H9 (cell line): Measurements from ENCODE around the gene GSE1. TPM values are rescaled to one million over a fixed set of nuclear protein-coding genes. Genes with fewer than 3 reads are reported as not detected.

Source experiments
- DNase-seq: peaks from one replicate; pipeline ENCODE4 v3.0.0-alpha.2; 2017
- H2AFZ ChIP-seq: one replicate; pipeline ENCODE4 v1.6.1; 2013; ENCODE audit warnings: mild to moderate bottlenecking, low read length, control low read depth, moderate library complexity
- H2AK5ac ChIP-seq: 2 replicates; pipeline ENCODE4 v1.6.1; 2013; ENCODE audit warnings: low read length, control low read depth, mixed read lengths; ENCODE audit not compliant: insufficient read length
- H2BK120ac ChIP-seq: one replicate; pipeline ENCODE4 v1.6.1; 2013; ENCODE audit warnings: low read depth, mild to moderate bottlenecking, low read length, control low read depth, inconsistent platforms; ENCODE audit not compliant: poor library complexity, severe bottlenecking
- H2BK12ac ChIP-seq: 2 replicates; pipeline ENCODE4 v1.6.1; 2013; ENCODE audit warnings: low read length, control low read depth, mixed read lengths, low read depth; ENCODE audit not compliant: insufficient read length
- H2BK15ac ChIP-seq: 2 replicates; pipeline ENCODE4 v1.6.1; 2013; ENCODE audit warnings: low read depth, low read length, control low read depth
- H2BK20ac ChIP-seq: one replicate; pipeline ENCODE4 v1.6.1; 2013; ENCODE audit warnings: low read depth, mild to moderate bottlenecking, low read length, control low read depth, inconsistent platforms; ENCODE audit not compliant: poor library complexity, severe bottlenecking
- H2BK5ac ChIP-seq: 2 replicates; pipeline ENCODE4 v1.6.1; 2013; ENCODE audit warnings: low read length, control low read depth, mixed read lengths; ENCODE audit not compliant: insufficient read length
- H3K14ac ChIP-seq: 2 replicates; pipeline ENCODE4 v1.6.1; 2013; ENCODE audit warnings: low read length, control low read depth; ENCODE audit not compliant: insufficient read depth
- H3K18ac ChIP-seq: 2 replicates; pipeline ENCODE4 v1.6.1; 2013; ENCODE audit warnings: low read depth, mild to moderate bottlenecking, mixed read lengths, low read length, control low read depth; ENCODE audit not compliant: insufficient read length
- H3K23ac ChIP-seq: 2 replicates; pipeline ENCODE4 v1.6.1; 2013; ENCODE audit warnings: low read length, control low read depth, mixed read lengths, low read depth; ENCODE audit not compliant: insufficient read length
- H3K23me2 ChIP-seq: 2 replicates; pipeline ENCODE4 v1.6.1; 2013; ENCODE audit warnings: low read depth, mild to moderate bottlenecking, mixed read lengths, low read length, control low read depth; ENCODE audit not compliant: insufficient read length, poor library complexity, severe bottlenecking
- H3K27ac ChIP-seq: 2 replicates; pipeline ENCODE4 v1.5.1; 2013; ENCODE audit warnings: low read length, control low read depth, mixed read lengths, low read depth; ENCODE audit not compliant: insufficient read length
- H3K27me3 ChIP-seq: 2 replicates; pipeline ENCODE4 v1.6.1; 2013; ENCODE audit warnings: low read length, control low read depth, inconsistent platforms; ENCODE audit not compliant: insufficient read depth
- H3K4ac ChIP-seq: 2 replicates; pipeline ENCODE4 v1.6.1; 2013; ENCODE audit warnings: low read depth, mild to moderate bottlenecking, control low read depth, inconsistent platforms, low read length, moderate library complexity
- H3K4me1 ChIP-seq: 2 replicates; pipeline ENCODE4 v1.6.1; 2013; ENCODE audit warnings: low read length, control low read depth, inconsistent platforms; ENCODE audit not compliant: insufficient read depth
- H3K4me2 ChIP-seq: 2 replicates; pipeline ENCODE4 v1.6.1; 2013; ENCODE audit warnings: low read length, control low read depth, mixed read lengths; ENCODE audit not compliant: insufficient read length, insufficient read depth
- H3K56ac ChIP-seq: 2 replicates; pipeline ENCODE4 v1.6.1; 2013; ENCODE audit warnings: low read depth, mild to moderate bottlenecking, mixed read lengths, low read length, control low read depth; ENCODE audit not compliant: insufficient read length
- H3K79me1 ChIP-seq: 2 replicates; pipeline ENCODE4 v1.6.1; 2013; ENCODE audit warnings: low read depth, mild to moderate bottlenecking, moderate library complexity, low read length, control low read depth, inconsistent platforms; ENCODE audit not compliant: insufficient read depth, poor library complexity, severe bottlenecking
- H3K79me2 ChIP-seq: 2 replicates; pipeline ENCODE4 v1.6.1; 2013; ENCODE audit warnings: low read length, control low read depth, inconsistent platforms; ENCODE audit not compliant: insufficient read depth
- H3K9ac ChIP-seq: 2 replicates; pipeline ENCODE4 v1.6.1; 2013; ENCODE audit warnings: low read length, control low read depth, mixed read lengths; ENCODE audit not compliant: insufficient read length; ENCODE audit errors: extremely low read depth
- H3K9me3 ChIP-seq: one replicate; pipeline ENCODE4 v1.6.1; 2013; ENCODE audit warnings: low read depth, low read length, inconsistent platforms; ENCODE audit not compliant: control insufficient read depth
- H3T11ph ChIP-seq: one replicate; pipeline ENCODE4 v1.6.1; 2013; ENCODE audit warnings: mild to moderate bottlenecking, low read length, control low read depth, inconsistent platforms
- H4K20me1 ChIP-seq: one replicate; pipeline ENCODE4 v1.6.1; 2013; ENCODE audit not compliant: control insufficient read depth, insufficient read length, insufficient read depth
- H4K5ac ChIP-seq: 2 replicates; pipeline ENCODE4 v1.6.1; 2013; ENCODE audit warnings: low read depth, mild to moderate bottlenecking, mixed read lengths, low read length, control low read depth; ENCODE audit not compliant: insufficient read length
- H4K8ac ChIP-seq: replicated peaks from 2 replicates; pipeline ENCODE4 v1.6.1; 2013; ENCODE audit warnings: low read length, control low read depth, mixed read lengths, low read depth; ENCODE audit not compliant: insufficient read length
- H4K91ac ChIP-seq: 2 replicates; pipeline ENCODE4 v1.6.1; 2013; ENCODE audit warnings: low read depth, mild to moderate bottlenecking, moderate library complexity, mixed read lengths, low read length, control low read depth; ENCODE audit not compliant: insufficient read length
- H3K27ac Mint-ChIP-seq, 3 experiments: 2 replicates in 2 of 3; 3 replicates in 1 of 3; pipeline ENCODE4 v1.8.0; 2020 to 2021; ENCODE audit warnings: mixed read lengths in 3 of 3, mild to moderate bottlenecking in 1 of 3, moderate library complexity in 1 of 3
- H3K27me3 Mint-ChIP-seq: 2 replicates; pipeline ENCODE4 v1.8.0; 2021; ENCODE audit warnings: low read depth, mild to moderate bottlenecking, moderate library complexity, mixed read lengths
- H3K36me3 Mint-ChIP-seq, 3 experiments: 2 replicates in 2 of 3; 3 replicates in 1 of 3; pipeline ENCODE4 v1.8.0; 2020 to 2021; ENCODE audit warnings: low read depth in 3 of 3, mixed read lengths in 3 of 3; ENCODE audit not compliant: insufficient read depth in 1 of 3
- H3K4me1 Mint-ChIP-seq, 2 experiments: 2 replicates each; pipeline ENCODE4 v1.8.0; 2020; ENCODE audit warnings: mixed read lengths in 2 of 2
- H3K4me3 Mint-ChIP-seq, 2 experiments: 2 replicates in 1 of 2; 3 replicates in 1 of 2; pipeline ENCODE4 v1.8.0; 2020 to 2021; ENCODE audit warnings: mild to moderate bottlenecking in 2 of 2, mixed read lengths in 2 of 2, moderate library complexity in 1 of 2
- H3K9me3 Mint-ChIP-seq, 2 experiments: 2 replicates in 1 of 2; 3 replicates in 1 of 2; pipeline ENCODE4 v1.8.0; 2020; ENCODE audit warnings: mild to moderate bottlenecking in 2 of 2, mixed read lengths in 2 of 2, moderate library complexity in 1 of 2
- CTCF ChIP-seq: fragments of 200-600 bp; sonication (generic); conservative IDR thresholded peaks from 3 replicates; pipeline ENCODE4 v1.8.0; 2021; ENCODE audit warnings: antibody characterized with exemption, mild to moderate bottlenecking
- WGBS: extraction: QIAGEN DNeasy Blood & Tissue Kit; methylation state at CpG from one replicate; pipeline ENCODE4 v1.1.7; 2013; ENCODE audit warnings: missing lambda C conversion rate, low lambda C conversion rate, mixed read lengths; ENCODE audit not compliant: insufficient read length; ENCODE audit errors: extremely low coverage; 5-methylcytosine and 5-hydroxymethylcytosine counted together
- total RNA-seq: library from RNA; stranded (reverse); gene quantifications from 2 replicates; pipeline ENCODE4 v1.2.1, GENCODE V29; 2021

GSE1 gene
- total RNA-seq, 1 experiment from 2014 or later: 125 TPM

GRCh38 chr16:85580684-85581083 is 32.4 kb upstream of the GSE1 start:
- H3K4me1 Mint-ChIP-seq: peaks cover 92 to 97% of the 10 kb centered on the region in 2 experiments
- H4K20me1 ChIP-seq: no peaks in the 10 kb centered on the region

More at GRCh38 chr16:85580684-85581083, 32.4 kb upstream of the GSE1 start:
- Mint-ChIP-seq H3K4me3 (peak overlapping the region in 1 of 2 experiments; percentile 63; a peak in 3 of 5 replicates), H3K9me3 (peaks cover 0 to 2% of the 10 kb centered on the region in 2 experiments; a peak in 2 of 5 replicates), H3K27ac (peak overlapping the region in 1 of 3 experiments; percentile 48; a peak in 2 of 7 replicates), H3K27me3 (peaks cover 46% of the 10 kb centered on the region), H3K36me3 (peaks cover 5 to 6% (median 6%) of the 10 kb centered on the region in 3 experiments; a peak in 6 of 7 replicates)
- H3K79me2 ChIP-seq: peaks cover 2% of the 10 kb centered on the region; the same call in 1 of the 2 replicates
- no peak overlapping the region for H3K4ac ChIP-seq
- no peak overlapping the region for H3K14ac ChIP-seq
- H2AFZ ChIP-seq: no peak overlapping the region
- H2AK5ac ChIP-seq: no peak overlapping the region
- no peak overlapping the region for H2BK5ac ChIP-seq
- H2BK15ac ChIP-seq: no peak overlapping the region
- no peak overlapping the region for H3K56ac ChIP-seq
- no peak overlapping the region for H4K5ac ChIP-seq
- no peaks in the 10 kb centered on the region; the same call in 1 of the 2 replicates for H3K27me3 ChIP-seq
- no peak overlapping the region for H3K9ac ChIP-seq
- TF ChIP-seq CTCF: no peak
- H3K18ac ChIP-seq: no peak overlapping the region
- no peak overlapping the region for H3K23ac ChIP-seq
- H2BK12ac ChIP-seq: no peak overlapping the region
- no peak overlapping the region for H3K4me2 ChIP-seq
- no peak for DNase-seq
- no peak overlapping the region for H4K8ac ChIP-seq
- H3T11ph ChIP-seq: no peak overlapping the region
- no peak overlapping the region for H3K27ac ChIP-seq
- peaks cover 22% of the 10 kb centered on the region for H3K4me1 ChIP-seq
- no peak overlapping the region for H2BK20ac ChIP-seq
- no peak overlapping the region for H2BK120ac ChIP-seq
- no peaks in the 10 kb centered on the region for H3K79me1 ChIP-seq
- WGBS: no CpG with 5 or more reads among the region's 7 CpGs
- no peak overlapping the region for H4K91ac ChIP-seq
- H3K9me3 ChIP-seq: no peaks in the 10 kb centered on the region
- no peaks in the 10 kb centered on the region for H3K23me2 ChIP-seq
